ENCODE measurements around the gene NEK10. TPM values are rescaled to one million over a fixed set of nuclear protein-coding genes. Genes with fewer than 3 reads are reported as not detected.

NEK10 gene
- total and polyA plus RNA-seq, 2 of the 4 experiments (the other 2 are of a cell fraction) = 2.2 to 6.6 TPM

- Histone ChIP-seq H3K4me1 (ENCODE audit: control insufficient read depth, insufficient read depth, low read length) (peaks cover 2% of the 10 kb centered on the region; the same call in 1 of the 2 replicates), H2AK5ac (ENCODE audit: low read depth, low read length) (no peak overlapping the region), H2BK20ac (ENCODE audit: low read depth, low read length) (0 out of 2 replicates have a peak overlapping the region, but pooled peaks have one; percentile 62), H4K20me1 (ENCODE audit: insufficient read depth, low read length) (no peaks in the 10 kb centered on the region), H3K56ac (ENCODE audit: extremely low read depth, insufficient read depth, low read length) (no peak overlapping the region), H4K91ac (ENCODE audit: insufficient read depth, low read depth, low read length) (no peak overlapping the region), H3K18ac (ENCODE audit: low read depth, low read length) (no peak overlapping the region), H3K9me1 (ENCODE audit: insufficient read depth, low read length) (no peaks in the 10 kb centered on the region), H3K27ac (ENCODE audit: insufficient read depth, low read length) (no peak overlapping the region; the same call in 1 of the 2 replicates), H4K5ac (ENCODE audit: low read depth, low read length) (no peak overlapping the region), H2AK9ac (replicated peaks; ENCODE audit: low read depth, low read length, poor library complexity) (no peak overlapping the region), H3K9ac (ENCODE audit: low read depth, low read length) (no peak overlapping the region), H3K79me1 (ENCODE audit: low read depth in 1 of 2, low read length in 2 of 2) (no peaks in the 10 kb centered on the region), H2BK5ac (ENCODE audit: low read depth, low read length, poor library complexity, severe bottlenecking) (no peak overlapping the region), H3K14ac (replicated peaks; ENCODE audit: low read depth, low read length) (no peak overlapping the region), H2BK120ac (ENCODE audit: low read depth, low read length) (no peak overlapping the region; the same call in 1 of the 2 replicates), H3K9me3 (ENCODE audit: control insufficient read depth, insufficient read depth, low read length) (no peaks in the 10 kb centered on the region), H2AFZ (replicated peaks; ENCODE audit: low read length, poor library complexity) (no peak overlapping the region), H3K27me3 (ENCODE audit: control insufficient read depth, insufficient read depth, low read length) (no peaks in the 10 kb centered on the region), H3K36me3 (ENCODE audit: control insufficient read depth, insufficient read depth, low read length) (no peaks in the 10 kb centered on the region), H3K23ac (ENCODE audit: low read depth, low read length) (no peak overlapping the region), H4K8ac (ENCODE audit: low read depth in 2 of 2, low read length in 2 of 2) (no peak overlapping the region), H2BK15ac (ENCODE audit: low read depth, low read length) (no peak overlapping the region), H3K4ac (ENCODE audit: low read depth, low read length) (no peak overlapping the region), H3K4me2 (ENCODE audit: low read depth, low read length) (no peak overlapping the region), H3K4me3 (ENCODE audit: insufficient read depth, low read depth, low read length) (no peak overlapping the region)
- TF ChIP-seq CHD1 (IDR thresholded peaks at IDR 0.05; ENCODE audit: low read depth, low read length) (no peak), CEBPB (IDR thresholded peaks at IDR 0.05; ENCODE audit: low read depth, low read length) (peak; percentile 60)
- CTCF ChIA-PET = no interaction called here
- intact Hi-C loops (cut with micrococcal nuclease) (no loop called here), dilution Hi-C loops (cut with HindIII; ENCODE audit: low sequenced_read_pairs, unreplicated experiment) (no loop called here), in situ Hi-C loops (cut with MboI; ENCODE audit: low sequenced_read_pairs) (no loop called here)
- POLR2A ChIA-PET (ENCODE audit: unreplicated experiment) = no interaction called here
- DNase-seq (peak; percentile 10), ATAC-seq (ENCODE audit: low read depth) (peak; percentile 57)
- BruUV-seq (replicated peaks) = no TSS peak
- WGBS, 2 experiments (ENCODE audit: extremely low coverage in 2 of 2, insufficient read length in 1 of 2) = no CpG with 5 or more reads among the region's 6 CpGs
These were observed 278.7 kb downstream of the NEK10 start for GRCh38 chr3:27090275-27091041.
